Fibroblast of gingiva (primary cell): ENCODE data around the gene CHDH.
A peak's percentile ranks its signal among the peaks of the same experiment; 100 is the strongest.

Experiments
- DNase-seq: peaks from one replicate; pipeline ENCODE4 v3.0.0-alpha.2; 2011; ENCODE audit warnings: low read depth

Gene CHDH

GRCh38 chr3:53807117-53807810 lies 39.0 kb downstream of the CHDH start:
- DNase-seq = no peak

GRCh38 chr3:53806182-53807116 lies 39.8 kb downstream of the CHDH start:
- peak; percentile 45 for DNase-seq

- DNase-seq = no peak
Measured at GRCh38 chr3:53805463-53806159, 40.6 kb downstream of the CHDH start.

GRCh38 chr3:53804697-53805462 lies 41.3 kb downstream of the CHDH start:
- peak; percentile 47 for DNase-seq

GRCh38 chr3:53803816-53804695 lies 42.2 kb downstream of the CHDH start:
- DNase-seq = no peak

GRCh38 chr3:53803124-53803815 lies 42.9 kb downstream of the CHDH start:
- DNase-seq = no peak

- DNase-seq = no peak
Measured at GRCh38 chr3:53802256-53802880, 43.9 kb downstream of the CHDH start.

GRCh38 chr3:53801319-53801718 lies 44.9 kb downstream of the CHDH start:
- no peak for DNase-seq

GRCh38 chr3:53800041-53800906 lies 45.9 kb downstream of the CHDH start:
- DNase-seq = no peak

- no peak for DNase-seq
Measured at GRCh38 chr3:53799338-53799865, 46.8 kb downstream of the CHDH start.

GRCh38 chr3:53798144-53798543 lies 48.1 kb downstream of the CHDH start:
- DNase-seq = no peak

GRCh38 chr3:53795789-53796560 lies 50.2 kb downstream of the CHDH start:
- DNase-seq = no peak

- DNase-seq = no peak
Measured at GRCh38 chr3:53795176-53795575, 51.0 kb downstream of the CHDH start.

- DNase-seq = no peak
Measured at GRCh38 chr3:53794597-53794996, 51.6 kb downstream of the CHDH start.

GRCh38 chr3:53792866-53793265 lies 53.4 kb downstream of the CHDH start:
- no peak for DNase-seq

- DNase-seq = no peak
Measured at GRCh38 chr3:53791317-53791716, 54.9 kb downstream of the CHDH start.

- DNase-seq = no peak
Measured at GRCh38 chr3:53790470-53790869, 55.7 kb downstream of the CHDH start.

- DNase-seq = no peak
Measured at GRCh38 chr3:53789459-53789858, 56.8 kb downstream of the CHDH start.
